DOHH2 (cell line): Measurements from ENCODE around the gene BNIP2.
"Not testable (repeated sequence)": the region's sequence is repeated elsewhere in the genome, so short reads cannot be mapped to it uniquely, and the experiment has no call there.

Experiments used
- H3F3A ChIP-seq: fragments of 200-600 bp; sonication (generic), shearing (Covaris generic); 2 replicates; pipeline ENCODE4 v1.6.0; 2016; ENCODE audit warnings: antibody characterized with exemption, mild to moderate bottlenecking; ENCODE audit not compliant: control insufficient read depth, insufficient read depth
- H3K27ac ChIP-seq: fragments of 200-600 bp; sonication (generic); 2 replicates; pipeline ENCODE4 v1.5.1; 2014; ENCODE audit warnings: low read depth, mild to moderate bottlenecking, low read length, moderate library complexity
- H3K27me3 ChIP-seq: fragments of 200-600 bp; sonication (generic); 2 replicates; pipeline ENCODE4 v1.6.1; 2014; ENCODE audit warnings: mild to moderate bottlenecking, low read length, mixed read lengths; ENCODE audit not compliant: control insufficient read depth
- H3K36me3 ChIP-seq: fragments of 200-600 bp; sonication (generic); 2 replicates; pipeline ENCODE4 v1.6.1; 2014; ENCODE audit warnings: mild to moderate bottlenecking, low read length, moderate library complexity, mixed read lengths; ENCODE audit not compliant: control insufficient read depth
- H3K4me1 ChIP-seq: fragments of 200-600 bp; sonication (generic); 2 replicates; pipeline ENCODE4 v1.6.1; 2014; ENCODE audit warnings: mild to moderate bottlenecking, low read length, mixed read lengths; ENCODE audit not compliant: control insufficient read depth
- H3K4me2 ChIP-seq: fragments of 200-600 bp; sonication (generic); 2 replicates; pipeline ENCODE4 v1.6.0; 2014; ENCODE audit warnings: mild to moderate bottlenecking, low read length, moderate library complexity
- H3K4me3 ChIP-seq: fragments of 200-600 bp; sonication (generic); 2 replicates; pipeline ENCODE4 v1.5.1; 2014; ENCODE audit warnings: mild to moderate bottlenecking, low read length, mixed read lengths
- H3K79me2 ChIP-seq: fragments of 200-600 bp; sonication (generic); 2 replicates; pipeline ENCODE4 v1.6.1; 2014; ENCODE audit warnings: mild to moderate bottlenecking, low read length, mixed read lengths; ENCODE audit not compliant: control insufficient read depth
- H3K9me2 ChIP-seq: fragments of 200-600 bp; sonication (generic); replicated peaks from 2 replicates; pipeline ENCODE4 v1.6.1; 2014; ENCODE audit warnings: mild to moderate bottlenecking, low read length, mixed read lengths; ENCODE audit not compliant: control insufficient read depth
- H3K9me3 ChIP-seq: fragments of 200-600 bp; sonication (generic); 2 replicates; pipeline ENCODE4 v1.6.1; 2014; ENCODE audit warnings: antibody characterized with exemption, low read length, mixed read lengths; ENCODE audit not compliant: control insufficient read depth, insufficient read depth
- H4K20me1 ChIP-seq: fragments of 200-600 bp; sonication (generic); 2 replicates; pipeline ENCODE4 v1.6.0; 2014; ENCODE audit warnings: low read depth, mild to moderate bottlenecking, antibody characterized with exemption, low read length, moderate library complexity; ENCODE audit not compliant: control insufficient read depth, insufficient read depth
- EZH2phosphoT487 ChIP-seq: fragments of 200-600 bp; sonication (generic); IDR thresholded peaks from 2 replicates; pipeline ENCODE4 v1.6.1; 2017; ENCODE audit warnings: borderline replicate concordance, mild to moderate bottlenecking, antibody characterized with exemption, low read length, moderate library complexity, mixed read lengths
- TF ChIP-seq, protein P1 (sequence below): fragments of 200-600 bp; sonication (generic); IDR thresholded peaks from one replicate; pipeline ENCODE4 v1.5.1; 2014; ENCODE audit warnings: antibody characterized with exemption, mild to moderate bottlenecking, low read depth, low read length; ENCODE audit not compliant: poor library complexity, severe bottlenecking

BNIP2 gene

DNA sequence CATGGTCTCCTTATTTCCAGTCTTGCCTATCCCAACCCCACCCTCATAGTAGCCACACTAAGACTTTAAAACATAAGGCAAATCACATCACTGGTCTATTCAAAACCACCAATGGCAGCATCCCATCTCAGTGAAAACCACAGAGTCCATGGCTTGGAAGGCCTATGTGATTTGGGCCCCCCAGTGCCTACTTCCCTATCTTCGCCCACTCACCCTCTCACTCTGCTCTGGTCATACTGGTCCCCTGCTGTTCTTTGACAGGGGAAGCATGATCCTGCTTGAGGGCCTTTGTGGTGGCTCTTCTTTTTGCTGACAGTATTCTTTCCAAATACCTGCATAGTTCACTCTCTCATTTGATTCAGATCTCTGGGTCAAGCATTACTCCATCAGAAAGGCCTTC, 35.1 kb downstream of the BNIP2 start:
- Histone ChIP-seq H3K4me3 (no peak overlapping the region), H4K20me1 (no peaks in the 10 kb centered on the region), H3K27ac (no peak overlapping the region), H3F3A (peaks cover 15% of the 10 kb centered on the region; the same call in 1 of the 2 replicates), H3K27me3 (no peaks in the 10 kb centered on the region), H3K79me2 (peaks cover 56% of the 10 kb centered on the region), H3K4me2 (no peak overlapping the region), H3K36me3 (peaks cover 71% of the 10 kb centered on the region), H3K9me2 (no peaks in the 10 kb centered on the region), H3K9me3 (no peaks in the 10 kb centered on the region), H3K4me1 (peaks cover 22% of the 10 kb centered on the region)
- TF ChIP-seq EZH2phosphoT487: no peak
- TF ChIP-seq, protein P1, sequence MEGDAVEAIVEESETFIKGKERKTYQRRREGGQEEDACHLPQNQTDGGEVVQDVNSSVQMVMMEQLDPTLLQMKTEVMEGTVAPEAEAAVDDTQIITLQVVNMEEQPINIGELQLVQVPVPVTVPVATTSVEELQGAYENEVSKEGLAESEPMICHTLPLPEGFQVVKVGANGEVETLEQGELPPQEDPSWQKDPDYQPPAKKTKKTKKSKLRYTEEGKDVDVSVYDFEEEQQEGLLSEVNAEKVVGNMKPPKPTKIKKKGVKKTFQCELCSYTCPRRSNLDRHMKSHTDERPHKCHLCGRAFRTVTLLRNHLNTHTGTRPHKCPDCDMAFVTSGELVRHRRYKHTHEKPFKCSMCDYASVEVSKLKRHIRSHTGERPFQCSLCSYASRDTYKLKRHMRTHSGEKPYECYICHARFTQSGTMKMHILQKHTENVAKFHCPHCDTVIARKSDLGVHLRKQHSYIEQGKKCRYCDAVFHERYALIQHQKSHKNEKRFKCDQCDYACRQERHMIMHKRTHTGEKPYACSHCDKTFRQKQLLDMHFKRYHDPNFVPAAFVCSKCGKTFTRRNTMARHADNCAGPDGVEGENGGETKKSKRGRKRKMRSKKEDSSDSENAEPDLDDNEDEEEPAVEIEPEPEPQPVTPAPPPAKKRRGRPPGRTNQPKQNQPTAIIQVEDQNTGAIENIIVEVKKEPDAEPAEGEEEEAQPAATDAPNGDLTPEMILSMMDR: no peak

DNA sequence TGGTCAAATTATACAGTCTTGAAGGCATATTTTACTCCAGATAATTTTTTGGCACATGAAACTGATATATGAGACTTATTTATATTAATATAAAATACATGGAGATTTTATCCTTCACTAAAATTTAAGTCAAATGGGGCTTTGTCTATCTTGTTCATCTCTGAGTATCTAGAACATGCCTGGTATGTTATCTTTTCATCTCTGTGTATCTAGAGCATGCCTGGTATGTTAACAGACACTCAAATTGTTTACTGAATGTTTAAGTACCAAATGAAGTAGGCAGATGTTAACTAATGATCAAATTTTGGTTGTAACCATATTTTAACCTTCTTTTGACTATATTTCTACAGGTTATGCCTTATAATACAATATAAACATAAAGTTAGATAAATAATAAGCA, 39.5 kb downstream of the BNIP2 start:
- Histone ChIP-seq H4K20me1 (no peaks in the 10 kb centered on the region), H3K27me3 (no peaks in the 10 kb centered on the region), H3K36me3 (peaks cover 76% of the 10 kb centered on the region), H3K27ac (no peak overlapping the region), H3K9me2 (no peaks in the 10 kb centered on the region), H3K4me1 (no peaks in the 10 kb centered on the region), H3K4me3 (no peak overlapping the region), H3F3A (peaks cover 9% of the 10 kb centered on the region; the same call in 1 of the 2 replicates), H3K4me2 (no peak overlapping the region), H3K79me2 (peaks cover 32% of the 10 kb centered on the region), H3K9me3 (no peaks in the 10 kb centered on the region)
- TF ChIP-seq EZH2phosphoT487: no peak
- TF ChIP-seq, protein P1: no peak

DNA sequence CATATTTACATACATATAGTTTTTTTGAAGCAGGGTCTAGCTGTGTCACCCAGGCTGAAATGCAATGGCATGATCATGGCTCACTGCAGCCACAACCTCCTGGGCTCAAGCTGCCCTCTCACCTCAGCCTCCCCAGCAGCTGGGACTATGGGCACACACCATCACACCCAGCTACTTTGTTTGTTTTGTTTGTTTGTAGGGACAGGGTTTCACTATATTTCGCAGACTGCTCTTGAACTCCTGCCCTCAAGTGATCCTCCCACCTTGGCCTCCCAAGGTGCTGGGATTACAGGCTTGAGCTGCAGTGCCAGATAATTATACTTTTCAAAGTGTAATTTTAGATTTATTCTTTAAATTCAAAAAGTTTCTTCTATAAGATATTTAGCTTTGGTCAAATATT, 42.0 kb downstream of the BNIP2 start:
- no peaks in the 10 kb centered on the region for H3K4me1 ChIP-seq
- H3K27ac ChIP-seq: no peak overlapping the region
- H3K79me2 ChIP-seq: peaks cover 9% of the 10 kb centered on the region
- no peak overlapping the region for H3K4me3 ChIP-seq
- no peaks in the 10 kb centered on the region for H3K9me2 ChIP-seq
- H3K4me2 ChIP-seq: no peak overlapping the region
- H3F3A ChIP-seq: peaks cover 11% of the 10 kb centered on the region
- H4K20me1 ChIP-seq: no peaks in the 10 kb centered on the region; the same call in 1 of the 2 replicates
- no peak for TF ChIP-seq EZH2phosphoT487
- TF ChIP-seq, protein P1: no peak
- H3K36me3 ChIP-seq: peaks cover 64% of the 10 kb centered on the region
- no peaks in the 10 kb centered on the region for H3K27me3 ChIP-seq
- H3K9me3 ChIP-seq: no peaks in the 10 kb centered on the region

DNA sequence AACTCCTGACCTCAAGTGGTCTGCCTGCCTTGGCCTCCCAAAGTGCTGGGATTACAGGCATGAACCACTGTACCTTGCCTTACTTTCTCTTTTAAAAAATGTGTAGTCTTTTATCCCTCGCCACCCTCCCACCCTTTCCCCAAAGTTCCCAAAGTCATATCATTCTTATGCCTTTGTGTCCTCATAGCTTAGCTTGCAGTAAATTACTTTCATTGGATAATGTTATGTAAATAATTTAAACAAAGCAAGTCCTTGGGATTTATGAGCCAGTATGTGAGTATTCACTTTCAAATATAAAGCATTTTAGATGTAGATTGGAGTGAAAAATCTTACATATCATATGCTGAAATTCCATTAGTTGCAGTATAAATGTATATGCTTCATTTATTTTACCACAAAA, 42.8 kb downstream of the BNIP2 start:
- Histone ChIP-seq H3K4me3 (no peak overlapping the region), H3K9me2 (no peaks in the 10 kb centered on the region), H3F3A (peaks cover 15% of the 10 kb centered on the region), H4K20me1 (no peaks in the 10 kb centered on the region; the same call in 1 of the 2 replicates), H3K79me2 (0 out of 2 replicates have a peak, but pooled peaks cover 3% of the 10 kb centered on the region), H3K9me3 (no peaks in the 10 kb centered on the region), H3K4me2 (no peak overlapping the region), H3K27ac (no peak overlapping the region), H3K4me1 (no peaks in the 10 kb centered on the region), H3K27me3 (no peaks in the 10 kb centered on the region), H3K36me3 (peaks cover 65% of the 10 kb centered on the region)
- TF ChIP-seq, protein P1: no peak
- TF ChIP-seq EZH2phosphoT487: no peak

DNA sequence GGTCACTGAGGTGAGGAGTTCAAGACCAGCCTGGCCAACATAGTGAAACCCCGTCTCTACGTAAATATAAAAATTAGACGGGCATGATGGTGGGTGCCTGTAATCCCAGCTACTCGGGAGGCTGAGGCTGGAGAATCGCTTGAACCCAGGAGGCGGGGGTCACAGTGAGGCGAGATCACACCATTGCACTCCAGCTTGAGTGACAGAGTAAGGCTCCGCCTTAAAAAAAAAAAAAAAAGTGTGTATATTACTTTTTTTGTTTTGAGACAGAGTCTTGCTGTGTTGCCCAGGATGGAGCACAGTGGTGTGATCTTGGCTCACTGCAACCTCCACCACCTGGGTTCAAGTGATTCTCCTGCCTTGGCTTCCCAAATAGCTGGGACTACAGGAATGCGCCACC, 43.3 kb downstream of the BNIP2 start:
- H3K4me1 ChIP-seq, H3K27me3 ChIP-seq, H3K4me2 ChIP-seq, H3K9me3 ChIP-seq, H4K20me1 ChIP-seq, H3K27ac ChIP-seq, H3K79me2 ChIP-seq, H3K9me2 ChIP-seq, H3K4me3 ChIP-seq: not testable (repeated sequence)
- H3K36me3 ChIP-seq: peaks cover 66% of the 10 kb centered on the region
- peaks cover 15% of the 10 kb centered on the region for H3F3A ChIP-seq
